ENCODE data around the gene KCP. TPM values are rescaled to one million over a fixed set of nuclear protein-coding genes. Genes with fewer than 3 reads are reported as not detected.

Gene KCP
- total and polyA plus RNA-seq, 7 experiments from 2014 or later: 0.10 to 1.6 (median 0.24) TPM; not detected in 3

DNA sequence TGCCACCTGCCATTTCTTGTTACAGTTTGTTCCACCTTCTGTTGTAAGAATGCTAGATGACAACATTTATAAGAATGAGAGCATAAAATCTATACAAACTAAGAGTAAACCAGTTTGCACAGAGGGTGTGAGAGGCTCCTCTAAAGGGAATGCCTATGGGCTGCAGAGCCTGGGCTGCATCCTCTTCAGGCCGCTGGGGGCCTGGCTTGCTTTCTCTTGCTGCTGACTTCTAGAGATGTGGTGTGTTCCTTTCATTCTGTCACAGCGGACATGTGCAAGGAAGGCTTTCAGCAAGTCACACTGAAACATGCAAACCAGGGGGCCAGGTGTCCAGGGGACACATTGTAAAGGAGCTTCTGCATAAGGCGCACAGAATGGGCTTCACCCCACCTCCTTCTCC lies 55.0 kb downstream of the KCP start:
- Mint-ChIP-seq H3K4me3 (no peak overlapping the region), H3K9me3 (no peaks in the 10 kb centered on the region), H3K4me1 (peaks cover 0 to 10% (median 0%) of the 10 kb centered on the region in 7 donors), H3K27me3 (peaks cover 0 to 4% (median 0%) of the 10 kb centered on the region in 5 donors), H3K27ac (no peak overlapping the region), H3K36me3 (no peaks in the 10 kb centered on the region)
- no peak for DNase-seq
- Histone ChIP-seq H3K36me3 (ENCODE audit: control insufficient read depth in 2 of 3, insufficient read depth in 3 of 3, low read length in 3 of 3) (no peaks in the 10 kb centered on the region), H3K27ac (ENCODE audit: low read depth, low read length) (no peak overlapping the region), H3K4me3 (ENCODE audit: low read length) (no peak overlapping the region), H3K4me1 (ENCODE audit: control insufficient read depth in 2 of 2, insufficient read depth in 2 of 2, low read length in 2 of 2) (no peaks in the 10 kb centered on the region), H3K9me3 (ENCODE audit: control insufficient read depth in 2 of 3, low read length in 3 of 3) (no peaks in the 10 kb centered on the region), H3K27me3 (ENCODE audit: control insufficient read depth in 2 of 2, insufficient read depth in 2 of 2, low read length in 2 of 2) (no peaks in the 10 kb centered on the region)
- intact Hi-C loops (cut with micrococcal nuclease): no loop called here
- CTCF ChIA-PET: no interaction called here
- ATAC-seq: no peak
- POLR2A ChIA-PET: no interaction called here

DNA sequence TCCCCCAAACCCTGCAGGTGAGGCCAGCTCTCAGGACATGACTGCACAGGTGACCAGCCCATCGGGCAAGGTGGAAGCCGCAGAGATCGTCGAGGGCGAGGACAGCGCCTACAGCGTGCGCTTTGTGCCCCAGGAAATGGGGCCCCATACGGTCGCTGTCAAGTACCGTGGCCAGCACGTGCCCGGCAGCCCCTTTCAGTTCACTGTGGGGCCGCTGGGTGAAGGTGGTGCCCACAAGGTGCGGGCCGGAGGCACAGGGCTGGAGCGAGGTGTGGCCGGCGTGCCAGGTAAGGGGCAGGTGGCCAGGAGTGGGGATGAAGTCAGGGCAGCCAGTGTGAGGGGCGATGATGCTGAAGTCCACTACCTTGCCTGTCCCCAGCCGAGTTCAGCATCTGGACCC lies 56.1 kb downstream of the KCP start:
- Histone ChIP-seq H3K4me3 (ENCODE audit: low read length) (no peak overlapping the region), H3K9me3 (ENCODE audit: control insufficient read depth in 2 of 3, low read length in 3 of 3) (no peaks in the 10 kb centered on the region), H3K27me3 (ENCODE audit: control insufficient read depth in 2 of 2, insufficient read depth in 2 of 2, low read length in 2 of 2) (no peaks in the 10 kb centered on the region), H3K4me1 (ENCODE audit: control insufficient read depth in 2 of 2, insufficient read depth in 2 of 2, low read length in 2 of 2) (no peaks in the 10 kb centered on the region), H3K36me3 (ENCODE audit: control insufficient read depth in 2 of 3, insufficient read depth in 3 of 3, low read length in 3 of 3) (no peaks in the 10 kb centered on the region), H3K27ac (ENCODE audit: low read depth, low read length) (no peak overlapping the region)
- H3K9me3 Mint-ChIP-seq: no peaks in the 10 kb centered on the region
- DNase-seq (no peak), ATAC-seq (no peak)
- H3K27ac Mint-ChIP-seq: no peak overlapping the region
- H3K27me3 Mint-ChIP-seq: peaks cover 0 to 4% (median 0%) of the 10 kb centered on the region in 5 donors
- intact Hi-C loops (cut with micrococcal nuclease): no loop called here
- POLR2A ChIA-PET: no interaction called here
- H3K4me3 Mint-ChIP-seq: no peak overlapping the region
- H3K36me3 Mint-ChIP-seq: no peaks in the 10 kb centered on the region
- H3K4me1 Mint-ChIP-seq: peaks cover 0 to 1% (median 0%) of the 10 kb centered on the region in 7 donors
- CTCF ChIA-PET: no interaction called here

DNA sequence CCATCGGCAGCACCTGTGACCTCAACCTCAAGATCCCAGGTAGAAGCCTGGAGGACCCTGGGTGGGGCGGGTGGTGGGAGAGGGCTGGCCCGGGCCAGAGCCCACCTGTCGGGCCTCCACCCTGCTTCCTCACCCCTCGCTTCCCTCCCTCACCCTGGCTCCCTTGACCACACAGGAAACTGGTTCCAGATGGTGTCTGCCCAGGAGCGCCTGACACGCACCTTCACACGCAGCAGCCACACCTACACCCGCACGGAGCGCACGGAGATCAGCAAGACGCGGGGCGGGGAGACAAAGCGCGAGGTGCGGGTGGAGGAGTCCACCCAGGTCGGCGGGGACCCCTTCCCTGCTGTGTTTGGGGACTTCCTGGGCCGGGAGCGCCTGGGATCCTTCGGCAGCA lies 56.7 kb downstream of the KCP start:
- Mint-ChIP-seq H3K4me3 (no peak overlapping the region), H3K4me1 (peaks cover 0 to 1% (median 0%) of the 10 kb centered on the region in 7 donors), H3K27ac (no peak overlapping the region), H3K36me3 (no peaks in the 10 kb centered on the region), H3K9me3 (no peaks in the 10 kb centered on the region), H3K27me3 (peaks cover 0 to 4% (median 0%) of the 10 kb centered on the region in 5 donors)
- Histone ChIP-seq H3K4me3 (ENCODE audit: low read length) (no peak overlapping the region), H3K36me3 (ENCODE audit: control insufficient read depth in 2 of 3, insufficient read depth in 3 of 3, low read length in 3 of 3) (no peaks in the 10 kb centered on the region), H3K4me1 (ENCODE audit: control insufficient read depth in 2 of 2, insufficient read depth in 2 of 2, low read length in 2 of 2) (no peaks in the 10 kb centered on the region), H3K27me3 (ENCODE audit: control insufficient read depth in 2 of 2, insufficient read depth in 2 of 2, low read length in 2 of 2) (no peaks in the 10 kb centered on the region), H3K27ac (ENCODE audit: low read depth, low read length) (no peak overlapping the region), H3K9me3 (ENCODE audit: control insufficient read depth in 2 of 3, low read length in 3 of 3) (no peaks in the 10 kb centered on the region)
- ATAC-seq: no peak
- POLR2A ChIA-PET: no interaction called here
- CTCF ChIA-PET: no interaction called here
- no peak for DNase-seq
- intact Hi-C loops (cut with micrococcal nuclease): no loop called here

DNA sequence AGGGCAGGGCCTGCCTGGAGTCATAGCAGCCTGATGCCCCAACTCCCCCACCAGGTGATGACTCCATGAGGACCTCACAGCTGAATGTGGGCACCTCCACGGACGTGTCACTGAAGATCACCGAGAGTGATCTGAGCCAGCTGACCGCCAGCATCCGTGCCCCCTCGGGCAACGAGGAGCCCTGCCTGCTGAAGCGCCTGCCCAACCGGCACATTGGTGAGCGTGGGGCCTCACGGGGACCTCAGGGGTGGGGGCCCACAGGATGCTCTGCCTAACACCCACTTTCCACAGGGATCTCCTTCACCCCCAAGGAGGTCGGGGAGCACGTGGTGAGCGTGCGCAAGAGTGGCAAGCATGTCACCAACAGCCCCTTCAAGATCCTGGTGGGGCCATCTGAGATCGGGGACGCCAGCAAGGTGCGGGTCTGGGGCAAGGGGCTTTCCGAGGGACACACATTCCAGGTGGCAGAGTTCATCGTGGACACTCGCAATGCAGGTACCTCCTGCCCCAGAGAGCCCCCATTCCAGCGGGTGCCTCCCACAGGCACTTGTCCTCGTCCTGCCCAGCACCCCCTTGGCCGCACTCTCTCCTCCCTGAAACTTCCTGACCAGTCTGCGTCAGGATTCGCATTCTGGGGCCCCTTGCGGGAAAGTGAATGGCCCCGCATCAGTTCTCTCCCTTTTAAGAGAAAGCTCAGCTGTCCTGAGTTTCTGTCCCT lies 57.8 kb downstream of the KCP start:
- intact Hi-C loops (cut with micrococcal nuclease): no loop called here
- Histone ChIP-seq H3K4me3 (ENCODE audit: low read length) (no peak overlapping the region), H3K27me3 (ENCODE audit: control insufficient read depth in 2 of 2, insufficient read depth in 2 of 2, low read length in 2 of 2) (no peaks in the 10 kb centered on the region), H3K36me3 (ENCODE audit: control insufficient read depth in 2 of 3, insufficient read depth in 3 of 3, low read length in 3 of 3) (no peaks in the 10 kb centered on the region), H3K27ac (ENCODE audit: low read depth, low read length) (no peak overlapping the region), H3K4me1 (ENCODE audit: control insufficient read depth in 2 of 2, insufficient read depth in 2 of 2, low read length in 2 of 2) (no peaks in the 10 kb centered on the region), H3K9me3 (ENCODE audit: control insufficient read depth in 2 of 3, low read length in 3 of 3) (no peaks in the 10 kb centered on the region)
- no peak overlapping the region for H3K4me3 Mint-ChIP-seq
- CTCF ChIA-PET: no interaction called here
- H3K9me3 Mint-ChIP-seq: no peaks in the 10 kb centered on the region
- peaks cover 0 to 4% (median 0%) of the 10 kb centered on the region in 5 donors for H3K27me3 Mint-ChIP-seq
- H3K36me3 Mint-ChIP-seq: no peaks in the 10 kb centered on the region
- ATAC-seq (no peak), DNase-seq (no peak)
- H3K4me1 Mint-ChIP-seq: peaks cover 0 to 1% (median 0%) of the 10 kb centered on the region in 7 donors
- H3K27ac Mint-ChIP-seq: no peak overlapping the region
- POLR2A ChIA-PET: no interaction called here

- no peak for DNase-seq
- Histone ChIP-seq H3K27ac (ENCODE audit: low read depth, low read length) (no peak overlapping the region), H3K36me3 (ENCODE audit: control insufficient read depth in 2 of 3, insufficient read depth in 3 of 3, low read length in 3 of 3) (no peaks in the 10 kb centered on the region), H3K9me3 (ENCODE audit: control insufficient read depth in 2 of 3, low read length in 3 of 3) (no peaks in the 10 kb centered on the region), H3K4me1 (ENCODE audit: control insufficient read depth in 2 of 2, insufficient read depth in 2 of 2, low read length in 2 of 2) (no peaks in the 10 kb centered on the region), H3K4me3 (ENCODE audit: low read length) (no peak overlapping the region), H3K27me3 (ENCODE audit: control insufficient read depth in 2 of 2, insufficient read depth in 2 of 2, low read length in 2 of 2) (no peaks in the 10 kb centered on the region)
- intact Hi-C loops (cut with micrococcal nuclease): no loop called here
- Mint-ChIP-seq H3K9me3 (no peaks in the 10 kb centered on the region), H3K27ac (no peak overlapping the region), H3K27me3 (peaks cover 0 to 4% (median 0%) of the 10 kb centered on the region in 5 donors), H3K4me1 (no peaks in the 10 kb centered on the region), H3K4me3 (no peak overlapping the region), H3K36me3 (no peaks in the 10 kb centered on the region)
- POLR2A ChIA-PET: no interaction called here
- ATAC-seq: no peak
- CTCF ChIA-PET: no interaction called here
Observed at GRCh38 chr7:128849804-128850490, 60.6 kb downstream of the KCP start.

DNA sequence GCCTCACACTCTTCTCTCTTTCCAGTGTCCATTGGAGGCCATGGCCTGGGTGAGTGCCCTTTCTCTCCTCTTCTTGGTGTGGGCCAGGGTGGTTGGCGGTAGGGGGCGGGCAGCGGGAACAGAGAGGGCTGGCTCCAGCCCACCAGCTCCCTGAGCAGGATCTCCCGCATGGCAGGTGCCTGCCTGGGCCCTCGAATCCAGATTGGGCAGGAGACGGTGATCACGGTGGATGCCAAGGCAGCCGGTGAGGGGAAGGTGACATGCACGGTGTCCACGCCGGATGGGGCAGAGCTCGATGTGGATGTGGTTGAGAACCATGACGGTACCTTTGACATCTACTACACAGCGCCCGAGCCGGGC lies 61.4 kb downstream of the KCP start:
- Histone ChIP-seq H3K4me3 (ENCODE audit: low read length) (no peak overlapping the region), H3K4me1 (ENCODE audit: control insufficient read depth in 2 of 2, insufficient read depth in 2 of 2, low read length in 2 of 2) (no peaks in the 10 kb centered on the region), H3K36me3 (ENCODE audit: control insufficient read depth in 2 of 3, insufficient read depth in 3 of 3, low read length in 3 of 3) (no peaks in the 10 kb centered on the region), H3K27ac (ENCODE audit: low read depth, low read length) (no peak overlapping the region), H3K27me3 (ENCODE audit: control insufficient read depth in 2 of 2, insufficient read depth in 2 of 2, low read length in 2 of 2) (no peaks in the 10 kb centered on the region), H3K9me3 (ENCODE audit: control insufficient read depth in 2 of 3, low read length in 3 of 3) (no peaks in the 10 kb centered on the region)
- DNase-seq (no peak), ATAC-seq (no peak)
- Mint-ChIP-seq H3K9me3 (no peaks in the 10 kb centered on the region), H3K36me3 (no peaks in the 10 kb centered on the region), H3K4me3 (no peak overlapping the region), H3K4me1 (no peaks in the 10 kb centered on the region), H3K27me3 (peaks cover 0 to 4% (median 0%) of the 10 kb centered on the region in 5 donors), H3K27ac (no peak overlapping the region)
- ChIA-PET POLR2A (no interaction called here), CTCF (no interaction called here)
- intact Hi-C loops (cut with micrococcal nuclease): no loop called here

Data from naive thymus-derived CD4-positive, alpha-beta T cell (primary cell).